Cardiac muscle cell (in vitro differentiated cells and primary cell): ENCODE measurements around the gene STX4. TPM values are rescaled to one million over a fixed set of nuclear protein-coding genes. Genes with fewer than 3 reads are reported as not detected.
A peak's percentile ranks its signal among the peaks of the same experiment; 100 is the strongest.

Experiments used
- DNase-seq, 2 donors: peaks; one replicate each; pipeline versions ENCODE4 v3.0.0 to v3.0.0-alpha.2; 2010 to 2017; ENCODE audit warnings: low read depth in 1 of 2, low spot score in 1 of 2
- H3K27ac ChIP-seq: fragments of 200-600 bp; sonication (generic); 2 replicates; pipeline ENCODE4 v1.5.1; 2016
- H3K27me3 ChIP-seq: fragments of 200-600 bp; sonication (generic); 2 replicates; pipeline ENCODE4 v1.6.0; 2016; ENCODE audit warnings: control low read depth
- H3K36me3 ChIP-seq: fragments of 200-600 bp; sonication (generic); 2 replicates; pipeline ENCODE4 v1.5.1; 2016; ENCODE audit warnings: control low read depth
- H3K4me1 ChIP-seq: fragments of 200-600 bp; sonication (generic); 2 replicates; pipeline ENCODE4 v1.8.1; 2017; ENCODE audit warnings: low read depth, mild to moderate bottlenecking, mixed run types
- H3K4me3 ChIP-seq: fragments of 200-600 bp; sonication (generic); 2 replicates; pipeline ENCODE4 v1.5.1; 2016; ENCODE audit warnings: mild to moderate bottlenecking
- H3K9me3 ChIP-seq: fragments of 200-600 bp; sonication (generic); 2 replicates; pipeline ENCODE4 v1.5.1; 2017; ENCODE audit warnings: low read depth, mild to moderate bottlenecking, control low read depth
- CTCF ChIP-seq: IDR thresholded peaks from 2 replicates; pipeline ENCODE4 v1.5.1; 2012; ENCODE audit warnings: low read depth, mild to moderate bottlenecking, low read length
- polyA plus RNA-seq: library from polyadenylated mRNA; unstranded; fragments of >200 nt; fragmentation: Nextera tagmentation; extraction: Ambion mirVana; gene quantifications from 2 replicates; pipeline ENCODE4 v1.2.1, GENCODE V29; 2016
- total RNA-seq: library from RNA; depleted of rRNA; stranded (reverse); fragments of >200 nt; gene quantifications from 2 replicates; pipeline ENCODE4 v1.2.3, GENCODE V29; 2016

Gene STX4
- total and polyA plus RNA-seq, 2 experiments from 2014 or later, result 25.3 to 53.2 TPM

GRCh38 chr16:31031276-31031675 lies 2.1 kb upstream of the STX4 start:
- Histone ChIP-seq H3K27ac (no peak overlapping the region), H3K4me3 (no peak overlapping the region), H3K4me1 (no peaks in the 10 kb centered on the region), H3K9me3 (no peaks in the 10 kb centered on the region), H3K27me3 (no peaks in the 10 kb centered on the region), H3K36me3 (peaks cover 3% of the 10 kb centered on the region)
- DNase-seq, result no peak
- TF ChIP-seq CTCF, result no peak

- H3K27me3 ChIP-seq, result no peaks in the 10 kb centered on the region
- no peaks in the 10 kb centered on the region for H3K9me3 ChIP-seq
- H3K36me3 ChIP-seq, result peaks cover 3% of the 10 kb centered on the region
- no peaks in the 10 kb centered on the region for H3K4me1 ChIP-seq
- peak; percentile 83 to 88 for DNase-seq
- no peak for TF ChIP-seq CTCF
- peak overlapping the region; percentile 87 for H3K27ac ChIP-seq
- H3K4me3 ChIP-seq, result peak overlapping the region; percentile 75
These were observed 543 bp downstream of the STX4 start for GRCh38 chr16:31033709-31034492.

GRCh38 chr16:31036691-31037090 lies 3.3 kb downstream of the STX4 start:
- no peak for TF ChIP-seq CTCF
- Histone ChIP-seq H3K9me3 (no peaks in the 10 kb centered on the region), H3K4me3 (no peak overlapping the region), H3K27ac (no peak overlapping the region), H3K4me1 (no peaks in the 10 kb centered on the region), H3K36me3 (peaks cover 8% of the 10 kb centered on the region), H3K27me3 (no peaks in the 10 kb centered on the region)
- no peak for DNase-seq

GRCh38 chr16:31038993-31039392 lies 5.6 kb downstream of the STX4 start:
- Histone ChIP-seq H3K27ac (no peak overlapping the region), H3K9me3 (no peaks in the 10 kb centered on the region), H3K4me1 (no peaks in the 10 kb centered on the region), H3K27me3 (no peaks in the 10 kb centered on the region), H3K4me3 (no peak overlapping the region), H3K36me3 (peaks cover 8% of the 10 kb centered on the region)
- no peak for TF ChIP-seq CTCF
- DNase-seq, result no peak

- H3K9me3 ChIP-seq, result no peaks in the 10 kb centered on the region
- H3K36me3 ChIP-seq, result peaks cover 5% of the 10 kb centered on the region
- H3K27me3 ChIP-seq, result no peaks in the 10 kb centered on the region
- TF ChIP-seq CTCF, result no peak
- no peak overlapping the region for H3K27ac ChIP-seq
- no peak for DNase-seq
- H3K4me1 ChIP-seq, result no peaks in the 10 kb centered on the region
- no peak overlapping the region for H3K4me3 ChIP-seq
These were observed 9.5 kb downstream of the STX4 start for GRCh38 chr16:31042866-31043265.
